GM18517 (cell line): ENCODE results near the gene ANKRD36.
"Not testable (repeated sequence)": the region's sequence is repeated elsewhere in the genome, so short reads cannot be mapped to it uniquely, and the experiment has no call there.

ENCODE experiments used
- ATAC-seq: cut with Tn5 transposase; IDR thresholded peaks from one replicate; pipeline ENCODE4 v1.9.1; 2021; ENCODE audit warnings: mild to moderate bottlenecking, moderate library complexity; ENCODE audit not compliant: unreplicated experiment

Gene ANKRD36

GRCh38 chr2:97113050-97113881 lies at the start of gene ANKRD36:
TSS of gene ANKRD36 (plus strand) at chr2:97113153. CDS start at chr2:97113740, 587 bp downstream.
- peak; percentile 86 for ATAC-seq

GRCh38 chr2:97066030-97066429 lies 46.9 kb upstream of the ANKRD36 start:
- not testable (repeated sequence) for ATAC-seq

GRCh38 chr2:97067279-97068004 lies 45.5 kb upstream of the ANKRD36 start:
- no peak for ATAC-seq

GRCh38 chr2:97068074-97068473 lies 44.9 kb upstream of the ANKRD36 start:
- ATAC-seq, result no peak

- ATAC-seq, result not testable (repeated sequence)
These were observed 44.2 kb upstream of the ANKRD36 start for GRCh38 chr2:97068722-97069121.

- not testable (repeated sequence) for ATAC-seq
These were observed 42.0 kb upstream of the ANKRD36 start for GRCh38 chr2:97070915-97071314.

- ATAC-seq, result not testable (repeated sequence)
These were observed 35.7 kb upstream of the ANKRD36 start for GRCh38 chr2:97077213-97077612.

GRCh38 chr2:97080855-97081254 lies 32.1 kb upstream of the ANKRD36 start:
- not testable (repeated sequence) for ATAC-seq

- ATAC-seq, result not testable (repeated sequence)
These were observed 30.7 kb upstream of the ANKRD36 start for GRCh38 chr2:97082206-97082605.

GRCh38 chr2:97083516-97083915 lies 29.4 kb upstream of the ANKRD36 start:
- not testable (repeated sequence) for ATAC-seq

- not testable (repeated sequence) for ATAC-seq
These were observed 27.9 kb upstream of the ANKRD36 start for GRCh38 chr2:97085093-97085492.

- not testable (repeated sequence) for ATAC-seq
These were observed 24.2 kb upstream of the ANKRD36 start for GRCh38 chr2:97088706-97089105.

- ATAC-seq, result not testable (repeated sequence)
These were observed 20.0 kb upstream of the ANKRD36 start for GRCh38 chr2:97092946-97093345.

GRCh38 chr2:97093983-97094771 lies 18.8 kb upstream of the ANKRD36 start:
- peak; percentile 41 for ATAC-seq

- ATAC-seq, result peak; percentile 58
These were observed 18.0 kb upstream of the ANKRD36 start, which contains the start of gene FAHD2B for GRCh38 chr2:97094772-97095611. TSS of gene FAHD2B (minus strand) at chr2:97094882. CDS start at chr2:97091706, 3,176 bp downstream.

- ATAC-seq, result no peak
These were observed 17.3 kb upstream of the ANKRD36 start for GRCh38 chr2:97095661-97096060.

- not testable (repeated sequence) for ATAC-seq
These were observed 14.1 kb upstream of the ANKRD36 start for GRCh38 chr2:97098786-97099372.

- ATAC-seq, result not testable (repeated sequence)
These were observed 6.1 kb upstream of the ANKRD36 start for GRCh38 chr2:97106878-97107277.

GRCh38 chr2:97111246-97111645 lies 1.7 kb upstream of the ANKRD36 start:
- not testable (repeated sequence) for ATAC-seq
